ENCODE results near the gene FAM20B.

The FAM20B gene

DNA sequence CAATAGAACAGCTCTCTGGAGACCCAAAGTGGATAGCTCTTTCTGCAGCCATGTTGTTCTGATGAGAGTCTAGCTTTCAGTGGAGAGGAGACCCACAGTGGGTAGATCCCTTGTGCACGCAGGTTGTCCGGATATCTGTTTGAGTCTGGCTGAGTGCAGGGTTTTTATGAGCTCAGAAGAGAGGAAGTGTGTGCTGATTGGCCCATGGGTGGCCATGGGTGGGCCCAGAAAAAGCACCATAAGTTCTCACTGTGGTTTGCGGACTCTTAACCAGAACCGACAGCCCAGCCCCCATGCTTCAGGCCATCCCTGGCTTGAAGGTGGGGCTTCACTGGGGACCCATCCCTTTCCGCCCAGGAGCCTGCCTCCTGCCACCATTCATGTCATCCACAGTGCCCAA is 17.0 kb downstream of the FAM20B start:
- no peak for TF ChIP-seq EZH2 (optimal IDR thresholded peaks at IDR 0.05; ENCODE audit: low read depth, low read length)
- TF ChIP-seq CTCF (IDR thresholded peaks at IDR 0.05; ENCODE audit: low read length): no peak
- no peak for TF ChIP-seq EZH2phosphoT487 (IDR thresholded peaks at IDR 0.05; ENCODE audit: low read length)
- H3K4me3 ChIP-seq (ENCODE audit: low read length): no peak overlapping the region
- no peak overlapping the region for H2AFZ ChIP-seq (ENCODE audit: low read length)
- H3K79me2 ChIP-seq (ENCODE audit: low read length): peaks cover 20% of the 10 kb centered on the region
- H3K4me1 ChIP-seq (ENCODE audit: low read length): peaks cover 6% of the 10 kb centered on the region; the same call in 1 of the 2 replicates
- H3K9me3 ChIP-seq (replicated peaks; ENCODE audit: insufficient read depth, low read length): no peaks in the 10 kb centered on the region
- no peaks in the 10 kb centered on the region for H3F3A ChIP-seq (ENCODE audit: insufficient read depth, low read length)
- no peaks in the 10 kb centered on the region for H3K27me3 ChIP-seq (replicated peaks; ENCODE audit: insufficient read depth, low read length)
- H3K4me2 ChIP-seq (ENCODE audit: low read depth, low read length): no peak overlapping the region
- H3K9me2 ChIP-seq (replicated peaks; ENCODE audit: insufficient read depth, low read length): no peaks in the 10 kb centered on the region
- DNase-seq: no peak
- no peak overlapping the region for H3K27ac ChIP-seq (ENCODE audit: low read length)
- 0 out of 2 replicates have a peak, but pooled peaks cover 6% of the 10 kb centered on the region for H4K20me1 ChIP-seq (ENCODE audit: insufficient read depth, low read length)
- no peak overlapping the region for H3K9ac ChIP-seq (ENCODE audit: low read length)
- H3K36me3 ChIP-seq (replicated peaks; ENCODE audit: insufficient read depth, low read length): no peaks in the 10 kb centered on the region

DNA sequence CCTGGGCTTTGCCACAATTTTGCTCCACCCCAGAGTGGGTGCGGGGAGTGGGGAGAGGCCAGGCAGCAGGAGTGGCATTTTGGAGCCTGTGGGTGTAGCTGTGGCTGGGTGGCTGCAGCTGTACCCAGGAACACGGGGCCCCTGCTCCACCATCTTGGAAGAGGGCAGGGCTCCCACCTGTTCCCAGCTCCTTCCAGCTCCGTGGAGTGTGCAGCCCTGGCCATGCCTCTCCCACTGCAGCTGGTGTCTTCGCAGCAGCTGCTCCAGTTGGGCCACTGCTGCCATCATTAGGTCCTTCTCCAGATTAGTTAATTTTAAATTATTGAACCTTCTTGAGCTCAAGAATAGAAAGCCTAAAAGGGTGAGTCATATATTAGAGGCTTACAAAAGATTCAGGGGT is 17.6 kb downstream of the FAM20B start:
- peaks cover 17% of the 10 kb centered on the region for H3K79me2 ChIP-seq (ENCODE audit: low read length)

GRCh38 chr1:179043907-179044306 is 18.2 kb downstream of the FAM20B start:
- Histone ChIP-seq H3K9me2 (replicated peaks; ENCODE audit: insufficient read depth, low read length) (no peaks in the 10 kb centered on the region), H3K9ac (ENCODE audit: low read length) (no peak overlapping the region), H3K79me2 (ENCODE audit: low read length) (peaks cover 16% of the 10 kb centered on the region), H2AFZ (ENCODE audit: low read length) (no peak overlapping the region), H3K4me2 (ENCODE audit: low read depth, low read length) (no peak overlapping the region), H3F3A (ENCODE audit: insufficient read depth, low read length) (no peaks in the 10 kb centered on the region), H3K27ac (ENCODE audit: low read length) (no peak overlapping the region), H4K20me1 (ENCODE audit: insufficient read depth, low read length) (0 out of 2 replicates have a peak, but pooled peaks cover 4% of the 10 kb centered on the region), H3K4me3 (ENCODE audit: low read length) (no peak overlapping the region), H3K36me3 (replicated peaks; ENCODE audit: insufficient read depth, low read length) (no peaks in the 10 kb centered on the region), H3K4me1 (ENCODE audit: low read length) (peaks cover under 1% of the 10 kb centered on the region; the same call in 1 of the 2 replicates), H3K9me3 (replicated peaks; ENCODE audit: insufficient read depth, low read length) (no peaks in the 10 kb centered on the region), H3K27me3 (replicated peaks; ENCODE audit: insufficient read depth, low read length) (no peaks in the 10 kb centered on the region)
- DNase-seq: no peak
- TF ChIP-seq EZH2 (optimal IDR thresholded peaks at IDR 0.05; ENCODE audit: low read depth, low read length) (no peak), EZH2phosphoT487 (IDR thresholded peaks at IDR 0.05; ENCODE audit: low read length) (no peak), CTCF (IDR thresholded peaks at IDR 0.05; ENCODE audit: low read length) (no peak)

More for the DNA sequence above, 17.6 kb downstream of the FAM20B start:
- H2AFZ ChIP-seq (ENCODE audit: low read length): no peak overlapping the region
- H3F3A ChIP-seq (ENCODE audit: insufficient read depth, low read length): no peaks in the 10 kb centered on the region
- no peak for DNase-seq
- H3K4me3 ChIP-seq (ENCODE audit: low read length): no peak overlapping the region
- H3K27me3 ChIP-seq (replicated peaks; ENCODE audit: insufficient read depth, low read length): no peaks in the 10 kb centered on the region
- no peak overlapping the region for H3K4me2 ChIP-seq (ENCODE audit: low read depth, low read length)
- H3K9me3 ChIP-seq (replicated peaks; ENCODE audit: insufficient read depth, low read length): no peaks in the 10 kb centered on the region
- 0 out of 2 replicates have a peak, but pooled peaks cover 6% of the 10 kb centered on the region for H4K20me1 ChIP-seq (ENCODE audit: insufficient read depth, low read length)
- no peaks in the 10 kb centered on the region for H3K36me3 ChIP-seq (replicated peaks; ENCODE audit: insufficient read depth, low read length)
- no peak for TF ChIP-seq EZH2 (optimal IDR thresholded peaks at IDR 0.05; ENCODE audit: low read depth, low read length)
- TF ChIP-seq EZH2phosphoT487 (IDR thresholded peaks at IDR 0.05; ENCODE audit: low read length): no peak
- no peak for TF ChIP-seq CTCF (IDR thresholded peaks at IDR 0.05; ENCODE audit: low read length)
- peaks cover 6% of the 10 kb centered on the region; the same call in 1 of the 2 replicates for H3K4me1 ChIP-seq (ENCODE audit: low read length)
- H3K9ac ChIP-seq (ENCODE audit: low read length): no peak overlapping the region
- no peak overlapping the region for H3K27ac ChIP-seq (ENCODE audit: low read length)
- H3K9me2 ChIP-seq (replicated peaks; ENCODE audit: insufficient read depth, low read length): no peaks in the 10 kb centered on the region
